Cardiac muscle cell (in vitro differentiated cells and primary cell): ENCODE data around the gene RERE. TPM values are rescaled to one million over a fixed set of nuclear protein-coding genes. Genes with fewer than 3 reads are reported as not detected.

Experiments
- DNase-seq, 2 donors: peaks; one replicate each; pipeline versions ENCODE4 v3.0.0 to v3.0.0-alpha.2; 2010 to 2017; ENCODE audit warnings: low read depth in 1 of 2, low spot score in 1 of 2
- H3K27ac ChIP-seq: fragments of 200-600 bp; sonication (generic); 2 replicates; pipeline ENCODE4 v1.5.1; 2016
- H3K27me3 ChIP-seq: fragments of 200-600 bp; sonication (generic); 2 replicates; pipeline ENCODE4 v1.6.0; 2016; ENCODE audit warnings: control low read depth
- H3K36me3 ChIP-seq: fragments of 200-600 bp; sonication (generic); 2 replicates; pipeline ENCODE4 v1.5.1; 2016; ENCODE audit warnings: control low read depth
- H3K4me1 ChIP-seq: fragments of 200-600 bp; sonication (generic); 2 replicates; pipeline ENCODE4 v1.8.1; 2017; ENCODE audit warnings: low read depth, mild to moderate bottlenecking, mixed run types
- H3K4me3 ChIP-seq: fragments of 200-600 bp; sonication (generic); 2 replicates; pipeline ENCODE4 v1.5.1; 2016; ENCODE audit warnings: mild to moderate bottlenecking
- H3K9me3 ChIP-seq: fragments of 200-600 bp; sonication (generic); 2 replicates; pipeline ENCODE4 v1.5.1; 2017; ENCODE audit warnings: low read depth, mild to moderate bottlenecking, control low read depth
- polyA plus RNA-seq: library from polyadenylated mRNA; unstranded; fragments of >200 nt; fragmentation: Nextera tagmentation; extraction: Ambion mirVana; gene quantifications from 2 replicates; pipeline ENCODE4 v1.2.1, GENCODE V29; 2016
- total RNA-seq: library from RNA; depleted of rRNA; stranded (reverse); fragments of >200 nt; gene quantifications from 2 replicates; pipeline ENCODE4 v1.2.3, GENCODE V29; 2016
- TF ChIP-seq, protein P1 (sequence below): IDR thresholded peaks from 2 replicates; pipeline ENCODE4 v1.5.1; 2012; ENCODE audit warnings: low read depth, mild to moderate bottlenecking, low read length

Gene RERE
- total and polyA plus RNA-seq, 2 experiments from 2014 or later: 72.5 to 81.0 TPM

DNA sequence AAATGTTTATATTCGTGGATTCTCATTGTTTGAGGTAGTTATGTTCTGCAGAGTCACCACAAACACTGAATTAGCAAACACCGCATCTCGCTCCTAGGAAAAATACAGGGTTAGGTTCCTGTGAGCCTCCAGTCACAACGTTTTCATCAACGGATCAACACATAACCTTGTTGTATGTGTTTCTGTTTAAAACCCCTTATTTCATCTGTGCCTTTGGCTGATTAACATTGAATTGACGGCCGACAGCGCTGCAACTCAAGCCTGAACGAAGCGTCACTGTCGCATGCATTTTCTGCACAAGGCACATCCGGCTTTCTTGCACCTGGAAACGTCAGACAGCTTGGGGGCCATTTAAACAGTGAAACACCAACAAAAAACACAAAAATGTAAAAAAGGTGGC lies 491.2 kb downstream of the RERE start:
- H3K4me3 ChIP-seq: no peak overlapping the region
- no peaks in the 10 kb centered on the region for H3K9me3 ChIP-seq
- H3K36me3 ChIP-seq: no peaks in the 10 kb centered on the region
- H3K27ac ChIP-seq: no peak overlapping the region
- H3K27me3 ChIP-seq: peaks cover 3% of the 10 kb centered on the region
- H3K4me1 ChIP-seq: no peaks in the 10 kb centered on the region
- TF ChIP-seq, protein P1, sequence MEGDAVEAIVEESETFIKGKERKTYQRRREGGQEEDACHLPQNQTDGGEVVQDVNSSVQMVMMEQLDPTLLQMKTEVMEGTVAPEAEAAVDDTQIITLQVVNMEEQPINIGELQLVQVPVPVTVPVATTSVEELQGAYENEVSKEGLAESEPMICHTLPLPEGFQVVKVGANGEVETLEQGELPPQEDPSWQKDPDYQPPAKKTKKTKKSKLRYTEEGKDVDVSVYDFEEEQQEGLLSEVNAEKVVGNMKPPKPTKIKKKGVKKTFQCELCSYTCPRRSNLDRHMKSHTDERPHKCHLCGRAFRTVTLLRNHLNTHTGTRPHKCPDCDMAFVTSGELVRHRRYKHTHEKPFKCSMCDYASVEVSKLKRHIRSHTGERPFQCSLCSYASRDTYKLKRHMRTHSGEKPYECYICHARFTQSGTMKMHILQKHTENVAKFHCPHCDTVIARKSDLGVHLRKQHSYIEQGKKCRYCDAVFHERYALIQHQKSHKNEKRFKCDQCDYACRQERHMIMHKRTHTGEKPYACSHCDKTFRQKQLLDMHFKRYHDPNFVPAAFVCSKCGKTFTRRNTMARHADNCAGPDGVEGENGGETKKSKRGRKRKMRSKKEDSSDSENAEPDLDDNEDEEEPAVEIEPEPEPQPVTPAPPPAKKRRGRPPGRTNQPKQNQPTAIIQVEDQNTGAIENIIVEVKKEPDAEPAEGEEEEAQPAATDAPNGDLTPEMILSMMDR: no peak
- DNase-seq: no peak

DNA sequence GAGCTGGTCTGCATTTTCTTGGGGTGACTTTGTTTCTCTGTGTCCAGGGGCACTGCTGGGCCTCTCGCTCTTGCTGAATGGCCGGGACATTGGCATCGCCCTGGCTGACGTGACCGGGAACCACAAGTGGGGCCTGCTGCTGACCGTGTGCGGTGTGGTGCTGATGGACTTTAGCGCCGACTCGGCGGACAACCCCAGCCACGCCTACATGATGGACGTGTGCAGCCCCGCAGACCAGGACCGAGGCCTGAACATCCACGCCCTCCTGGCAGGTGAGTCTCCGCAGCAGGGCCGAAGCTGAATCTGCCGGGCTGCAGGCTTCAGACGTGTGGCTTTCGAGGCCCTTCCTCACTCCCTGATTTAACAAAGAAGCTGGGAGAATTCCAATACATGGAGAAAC lies 491.7 kb downstream of the RERE start:
- Histone ChIP-seq H3K4me1 (no peaks in the 10 kb centered on the region), H3K4me3 (no peak overlapping the region), H3K27me3 (peaks cover 6% of the 10 kb centered on the region), H3K36me3 (no peaks in the 10 kb centered on the region), H3K27ac (no peak overlapping the region), H3K9me3 (no peaks in the 10 kb centered on the region)
- TF ChIP-seq, protein P1: no peak
- no peak for DNase-seq

DNA sequence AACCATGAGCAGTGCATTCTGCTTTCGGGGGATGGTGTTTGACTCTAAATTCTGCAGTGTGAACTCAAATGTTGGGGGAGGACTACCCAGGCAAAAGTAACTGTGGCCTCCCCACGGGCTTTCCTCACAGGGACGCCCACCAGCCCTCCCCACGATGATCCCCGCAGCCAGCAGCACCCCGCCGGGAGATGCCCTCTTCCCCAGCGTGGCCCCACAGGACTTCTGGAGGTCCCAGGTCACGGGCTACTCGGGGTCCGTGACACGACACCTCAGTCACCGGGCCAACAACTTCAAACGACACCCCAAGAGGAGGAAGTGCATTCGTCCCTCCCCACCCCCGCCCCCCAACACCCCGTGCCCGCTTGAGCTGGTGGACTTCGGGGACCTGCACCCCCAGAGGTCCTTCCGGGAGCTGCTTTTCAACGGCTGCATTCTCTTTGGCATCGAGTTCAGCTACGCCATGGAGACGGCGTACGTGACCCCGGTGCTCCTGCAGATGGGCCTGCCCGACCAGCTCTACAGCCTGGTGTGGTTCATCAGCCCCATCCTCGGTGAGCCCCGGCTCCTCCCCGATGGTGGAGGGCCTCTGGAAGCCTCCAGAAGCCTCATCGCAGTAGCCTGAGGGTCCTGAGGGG lies 493.1 kb downstream of the RERE start:
- Histone ChIP-seq H3K4me3 (no peak overlapping the region), H3K36me3 (no peaks in the 10 kb centered on the region), H3K27ac (no peak overlapping the region), H3K9me3 (no peaks in the 10 kb centered on the region), H3K4me1 (no peaks in the 10 kb centered on the region), H3K27me3 (peaks cover 21% of the 10 kb centered on the region)
- no peak for DNase-seq
- TF ChIP-seq, protein P1: no peak

DNA sequence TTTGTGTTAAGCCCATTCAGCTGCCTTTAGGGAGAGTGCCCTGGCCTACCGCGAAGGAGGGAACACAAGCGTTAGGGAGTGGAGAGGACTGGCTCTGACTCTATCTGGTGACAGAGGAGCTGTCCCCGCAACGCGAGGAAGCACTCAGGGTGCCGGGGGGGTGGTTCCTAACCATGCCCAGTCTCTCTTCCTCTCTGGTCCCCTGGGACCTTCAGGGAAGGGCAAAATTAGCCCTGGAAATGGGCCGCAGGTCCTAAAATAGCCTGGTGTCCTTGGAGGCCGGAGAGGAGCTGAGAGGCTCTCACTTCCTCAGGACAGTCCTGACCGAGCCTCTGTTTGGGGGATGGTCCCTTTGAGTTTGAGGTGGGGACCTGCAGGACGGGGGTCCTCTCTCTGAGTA lies 493.7 kb downstream of the RERE start:
- no peaks in the 10 kb centered on the region for H3K36me3 ChIP-seq
- no peak overlapping the region for H3K4me3 ChIP-seq
- H3K4me1 ChIP-seq: no peaks in the 10 kb centered on the region
- DNase-seq: no peak
- TF ChIP-seq, protein P1: no peak
- H3K27ac ChIP-seq: no peak overlapping the region
- H3K27me3 ChIP-seq: peaks cover 27% of the 10 kb centered on the region
- H3K9me3 ChIP-seq: no peaks in the 10 kb centered on the region

DNA sequence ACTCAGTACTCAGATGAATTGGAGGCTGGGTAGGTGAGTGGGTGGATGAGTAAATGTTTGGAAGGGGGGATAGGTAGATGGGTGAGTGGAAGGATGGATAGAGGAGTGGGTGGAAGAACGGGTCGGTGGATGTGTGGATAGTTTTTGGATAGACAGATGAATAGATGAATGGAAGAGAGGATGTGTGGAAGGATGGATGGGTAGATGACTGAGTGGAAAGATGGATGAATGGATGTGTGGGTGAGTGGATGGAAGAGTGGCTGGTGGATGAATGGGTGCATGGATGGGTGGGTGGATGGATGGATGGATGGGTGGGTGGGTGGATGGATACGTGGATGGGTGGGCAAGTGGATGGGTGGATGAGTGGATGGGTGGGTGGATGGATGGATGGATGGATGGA lies 495.8 kb downstream of the RERE start:
- TF ChIP-seq, protein P1: no peak
- no peak for DNase-seq

More for the DNA sequence above, 495.8 kb downstream of the RERE start:
- H3K4me1 ChIP-seq: no peaks in the 10 kb centered on the region
- H3K27ac ChIP-seq: no peak overlapping the region
- H3K4me3 ChIP-seq: no peak overlapping the region
- H3K9me3 ChIP-seq: no peaks in the 10 kb centered on the region
- H3K36me3 ChIP-seq: no peaks in the 10 kb centered on the region
- H3K27me3 ChIP-seq: peaks cover 48% of the 10 kb centered on the region
